CD14-positive monocyte (primary cell): ENCODE data around the gene CBLN1. TPM values are rescaled to one million over a fixed set of nuclear protein-coding genes. Genes with fewer than 3 reads are reported as not detected.

Experiments used
- DNase-seq, 3 donors: peaks; one replicate each; pipeline ENCODE4 v3.0.0-alpha.2; 2011 to 2022
- H2AFZ ChIP-seq: 2 replicates; pipeline ENCODE4 v1.6.0; 2012; ENCODE audit warnings: mild to moderate bottlenecking, low read depth, low read length, inconsistent platforms; ENCODE audit not compliant: insufficient read depth, poor library complexity, severe bottlenecking
- H3K27ac ChIP-seq, 2 donors: 1 replicate in 1 of 2; 2 replicates in 1 of 2; pipeline ENCODE4 v1.5.1; 2012 to 2013; ENCODE audit warnings: low read length in 2 of 2, control low read depth in 1 of 2, inconsistent platforms in 1 of 2, low read depth in 1 of 2, mild to moderate bottlenecking in 1 of 2
- H3K27me3 ChIP-seq, 2 donors: one replicate each; pipeline versions ENCODE4 v1.6.0 to v1.6.1; 2011 to 2013; ENCODE audit warnings: low read length in 2 of 2; ENCODE audit not compliant: control insufficient read depth in 2 of 2, insufficient read depth in 2 of 2
- H3K36me3 ChIP-seq, 2 donors: replicated peaks in 1 of 2; 1 replicate in 1 of 2; 2 replicates in 1 of 2; pipeline versions ENCODE4 v1.5.1 to v1.6.1; 2012 to 2013; ENCODE audit warnings: low read length in 2 of 2, control low read depth in 1 of 2, inconsistent platforms in 1 of 2, mild to moderate bottlenecking in 1 of 2; ENCODE audit not compliant: insufficient read depth in 2 of 2, control insufficient read depth in 1 of 2
- H3K4me1 ChIP-seq, 2 donors: 1 replicate in 1 of 2; 2 replicates in 1 of 2; pipeline versions ENCODE4 v1.5.1 to v1.6.1; 2012 to 2013; ENCODE audit warnings: low read length in 2 of 2, control low read depth in 1 of 2, inconsistent platforms in 1 of 2, mild to moderate bottlenecking in 1 of 2, moderate library complexity in 1 of 2; ENCODE audit not compliant: insufficient read depth in 2 of 2, control insufficient read depth in 1 of 2
- H3K4me2 ChIP-seq: replicated peaks from 2 replicates; pipeline ENCODE3; 2012; ENCODE audit warnings: low read length, moderate library complexity, mild to moderate bottlenecking; ENCODE audit not compliant: poor library complexity, severe bottlenecking; ENCODE audit errors: extremely low read depth
- H3K4me3 ChIP-seq, 3 experiments: fragments of 200-600 bp in 1 of 3; sonication (generic) in 1 of 3; replicated peaks in 1 of 3; 1 replicate in 2 of 3; 2 replicates in 1 of 3; pipeline ENCODE4 v1.5.1; 2011 to 2013; ENCODE audit warnings: low read length in 3 of 3, mild to moderate bottlenecking in 3 of 3, control low read depth in 2 of 3, low read depth in 2 of 3, inconsistent platforms in 1 of 3, moderate library complexity in 1 of 3
- H3K79me2 ChIP-seq: 2 replicates; pipeline ENCODE4 v1.6.0; 2012; ENCODE audit warnings: mild to moderate bottlenecking, control low read depth, inconsistent platforms, low read length, moderate library complexity; ENCODE audit not compliant: insufficient read depth
- H3K9ac ChIP-seq: 2 replicates; pipeline ENCODE4 v1.6.0; 2017; ENCODE audit warnings: low read length, mild to moderate bottlenecking; ENCODE audit not compliant: insufficient read depth, poor library complexity, severe bottlenecking
- H3K9me3 ChIP-seq, 2 donors: replicated peaks in 1 of 2; 1 replicate in 1 of 2; 2 replicates in 1 of 2; pipeline versions ENCODE4 v1.5.1 to v1.6.1; 2012 to 2013; ENCODE audit warnings: low read length in 2 of 2, control low read depth in 1 of 2; ENCODE audit not compliant: control insufficient read depth in 1 of 2, insufficient read depth in 1 of 2
- H4K20me1 ChIP-seq: 2 replicates; pipeline ENCODE4 v1.6.0; 2012; ENCODE audit warnings: mild to moderate bottlenecking, low read length, control low read depth, moderate library complexity; ENCODE audit not compliant: insufficient read depth
- H3K27ac Mint-ChIP-seq, 7 donors: one replicate each; pipeline ENCODE4 v1.8.0; 2020; ENCODE audit warnings: mild to moderate bottlenecking in 7 of 7, mixed read lengths in 7 of 7, moderate library complexity in 6 of 7, inconsistent platforms in 2 of 7
- H3K27me3 Mint-ChIP-seq, 3 donors: one replicate each; pipeline ENCODE4 v1.8.0; 2021 to 2022; ENCODE audit warnings: low read depth in 3 of 3, mild to moderate bottlenecking in 3 of 3, mixed read lengths in 3 of 3, moderate library complexity in 3 of 3, inconsistent platforms in 1 of 3
- H3K36me3 Mint-ChIP-seq, 2 donors: one replicate each; pipeline ENCODE4 v1.8.0; 2020; ENCODE audit warnings: mixed read lengths in 2 of 2, inconsistent platforms in 1 of 2, mild to moderate bottlenecking in 1 of 2
- H3K4me1 Mint-ChIP-seq: one replicate; pipeline ENCODE4 v1.8.0; 2020; ENCODE audit warnings: mild to moderate bottlenecking, mixed read lengths
- H3K4me3 Mint-ChIP-seq, 2 donors: one replicate each; pipeline ENCODE4 v1.8.0; 2020; ENCODE audit warnings: mild to moderate bottlenecking in 2 of 2, mixed read lengths in 2 of 2, moderate library complexity in 1 of 2
- H3K9me3 Mint-ChIP-seq, 7 donors: one replicate each; pipeline ENCODE4 v1.8.0; 2020 to 2022; ENCODE audit warnings: mixed read lengths in 7 of 7, mild to moderate bottlenecking in 6 of 7, moderate library complexity in 6 of 7, inconsistent platforms in 2 of 7
- CTCF ChIP-seq: fragments of 200-600 bp; IDR thresholded peaks from one replicate; pipeline ENCODE4 v1.8.0; 2022; ENCODE audit warnings: antibody characterized with exemption, mild to moderate bottlenecking
- WGBS: methylation state at CpG from one replicate; pipeline ENCODE4 v1.1.5; 2013; ENCODE audit warnings: missing lambda C conversion rate; ENCODE audit not compliant: insufficient coverage; 5-methylcytosine and 5-hydroxymethylcytosine counted together
- intact Hi-C, 2 donors: fragments of 100-400 bp; cut with micrococcal nuclease; formaldehyde crosslinking; loops; one replicate each; pipeline versions ENCODE4 v1.15.0 to v1.15.1; 2023
- polyA plus RNA-seq, 3 donors: library from polyadenylated mRNA; depleted of rRNA in 1 of 3; unstranded in 2 of 3; stranded (reverse) in 1 of 3; fragments of 300-500 nt in 2 of 3; fragments of >200 nt in 1 of 3; fragmentation: Illumina TruSeq in 2 of 3; gene quantifications; 1 replicate in 2 of 3; 2 replicates in 1 of 3; pipeline ENCODE4 v1.2.3, GENCODE V29; 2012 to 2021

Gene CBLN1
- polyA plus RNA-seq, 3 donors, result not detected

GRCh38 chr16:49269201-49269600 lies 12.4 kb downstream of the CBLN1 start:
- peaks cover 15 to 31% (median 19%) of the 10 kb centered on the region in 3 donors for H3K27me3 Mint-ChIP-seq
- intact Hi-C loops, result no loop called here
- peaks cover 0 to under 1% of the 10 kb centered on the region in 2 donors for H3K9me3 ChIP-seq
- no peak for TF ChIP-seq CTCF
- 77% methylated on average over 3 of the region's 3 CpGs for WGBS
- H3K27ac Mint-ChIP-seq, result no peak overlapping the region
- H3K27ac ChIP-seq, result no peak overlapping the region
- H2AFZ ChIP-seq, result no peak overlapping the region
- H3K36me3 ChIP-seq, result no peaks in the 10 kb centered on the region
- no peaks in the 10 kb centered on the region for H3K4me1 Mint-ChIP-seq
- no peak overlapping the region for H3K4me2 ChIP-seq
- H3K9me3 Mint-ChIP-seq, result peaks cover 0 to 3% (median under 1%) of the 10 kb centered on the region in 7 donors
- H3K4me3 Mint-ChIP-seq, result no peak overlapping the region
- H3K4me3 ChIP-seq, result no peak overlapping the region
- no peaks in the 10 kb centered on the region for H3K79me2 ChIP-seq
- H3K27me3 ChIP-seq, result peaks cover 14 to 18% of the 10 kb centered on the region in 2 donors
- H3K4me1 ChIP-seq, result no peaks in the 10 kb centered on the region
- H3K36me3 Mint-ChIP-seq, result no peaks in the 10 kb centered on the region
- H3K9ac ChIP-seq, result no peak overlapping the region
- no peak for DNase-seq
- H4K20me1 ChIP-seq, result no peaks in the 10 kb centered on the region

GRCh38 chr16:49268667-49269066 lies 13.0 kb downstream of the CBLN1 start:
- H3K36me3 Mint-ChIP-seq, result no peaks in the 10 kb centered on the region
- Histone ChIP-seq H3K9me3 (no peaks in the 10 kb centered on the region), H3K4me1 (no peaks in the 10 kb centered on the region), H3K4me3 (no peak overlapping the region), H4K20me1 (no peaks in the 10 kb centered on the region), H3K79me2 (no peaks in the 10 kb centered on the region), H3K36me3 (no peaks in the 10 kb centered on the region), H3K27ac (no peak overlapping the region), H3K4me2 (no peak overlapping the region), H3K9ac (no peak overlapping the region), H2AFZ (no peak overlapping the region), H3K27me3 (peaks cover 9 to 13% of the 10 kb centered on the region in 2 donors)
- peaks cover 10 to 25% (median 13%) of the 10 kb centered on the region in 3 donors for H3K27me3 Mint-ChIP-seq
- no peak overlapping the region for H3K4me3 Mint-ChIP-seq
- no CpG with 5 or more reads among the region's 1 CpG for WGBS
- intact Hi-C loops, result no loop called here
- TF ChIP-seq CTCF, result no peak
- no peak for DNase-seq
- H3K4me1 Mint-ChIP-seq, result no peaks in the 10 kb centered on the region
- no peak overlapping the region for H3K27ac Mint-ChIP-seq
- H3K9me3 Mint-ChIP-seq, result peaks cover 0 to 4% (median 2%) of the 10 kb centered on the region in 7 donors
